Measurements from ENCODE around the gene ATOX1.

Gene ATOX1

GRCh38 chr5:151718153-151718552, 40.3 kb downstream of the ATOX1 start (continued):
- no peak for TF ChIP-seq ZNF777 (tag by site-specific recombination; IDR thresholded peaks at IDR 0.05; ENCODE audit: borderline replicate concordance)
- TF ChIP-seq ZNF157 (tag by site-specific recombination; IDR thresholded peaks at IDR 0.05) = no peak

DNA sequence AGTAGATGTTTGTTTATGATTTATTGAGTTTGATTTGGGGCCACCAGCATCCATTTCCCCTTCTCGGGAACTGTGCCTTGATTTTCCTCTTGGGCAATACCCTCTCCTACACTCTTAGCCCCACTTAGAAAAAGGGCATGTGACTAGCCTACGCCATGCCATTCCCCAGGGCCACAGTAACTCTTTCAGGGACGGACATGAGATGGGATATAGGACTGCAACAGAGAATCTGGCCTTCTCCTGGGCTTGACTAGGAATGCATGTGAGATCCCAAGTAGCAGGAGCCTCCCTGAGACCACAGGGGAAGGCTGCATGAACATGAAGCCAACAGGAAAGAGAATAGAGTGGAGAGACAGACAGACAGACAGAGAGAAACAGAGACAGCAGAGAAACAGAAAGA, 41.0 kb downstream of the ATOX1 start:
- ChIA-PET POLR2A (interaction anchor here (1.3 kb wide), 1 partner anchor 30 kb away, joined by 3 read pairs; the partner anchor contains the start of gene SPARC), CTCF (interaction anchor here (1.0 to 6.3 kb wide), 8 partner anchors 8 to 196 kb away, joined by 3 to 103 read pairs (median 8); partner anchors contain the start of gene SPARC)
- Histone ChIP-seq H3K9me3 (ENCODE audit: control insufficient read depth, insufficient read depth, low read depth, low read length) (no peaks in the 10 kb centered on the region), H3K4me3 (ENCODE audit: low read depth, low read length) (no peak overlapping the region), H3K4me1 (ENCODE audit: control insufficient read depth, insufficient read depth, low read length) (no peaks in the 10 kb centered on the region), H3K27ac (ENCODE audit: extremely low read depth, low read depth, low read length) (no peak overlapping the region), H3K36me3 (ENCODE audit: control insufficient read depth in 2 of 2, insufficient read depth in 1 of 2, low read length in 2 of 2) (no peaks in the 10 kb centered on the region)
- TF ChIP-seq ZNF776 (tag by site-specific recombination; IDR thresholded peaks at IDR 0.05; ENCODE audit: borderline replicate concordance) (no peak), ZSCAN30 (tag by site-specific recombination; IDR thresholded peaks at IDR 0.05) (no peak), ZNF560 (tag by site-specific recombination; IDR thresholded peaks at IDR 0.05; ENCODE audit: borderline replicate concordance) (no peak), ZNF660 (tag by site-specific recombination; IDR thresholded peaks at IDR 0.05) (no peak), RBAK (tag by site-specific recombination; IDR thresholded peaks at IDR 0.05) (no peak)

DNA sequence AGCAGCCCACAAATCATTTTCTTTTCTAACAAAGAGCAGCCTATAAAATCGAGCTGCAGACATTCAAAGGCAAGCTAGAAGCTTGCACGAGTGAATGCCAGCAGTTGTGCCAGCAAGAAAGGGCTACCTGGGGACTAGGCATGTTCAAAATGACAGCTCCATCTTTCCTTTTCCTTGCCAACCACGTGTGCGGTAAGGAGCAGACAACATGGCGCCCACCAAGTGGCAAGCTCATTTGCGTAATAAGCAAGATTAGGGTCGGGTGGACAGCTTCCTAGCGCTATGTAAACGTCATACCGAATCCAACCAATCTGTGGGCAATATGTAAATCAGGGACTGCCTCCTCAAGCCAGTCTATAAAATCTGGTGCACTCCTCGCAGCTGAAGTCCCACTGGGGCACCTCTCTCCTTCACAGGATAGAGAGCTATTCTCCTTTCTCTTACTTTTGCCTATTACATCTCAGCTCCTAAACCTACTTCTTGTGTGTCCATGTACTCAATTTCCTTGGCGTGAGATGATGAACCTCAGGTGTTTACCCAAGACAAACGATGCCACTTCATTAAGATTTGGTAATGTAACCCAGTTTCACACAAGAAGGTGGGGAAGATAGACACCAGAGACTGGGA, 49.2 kb downstream of the ATOX1 start:
- H3K9me3 ChIP-seq (ENCODE audit: control insufficient read depth, insufficient read depth, low read depth, low read length) = no peaks in the 10 kb centered on the region
- ChIA-PET POLR2A (interaction anchor here (0.6 to 1.1 kb wide), 2 partner anchors 22 to 52 kb away, joined by 3 to 7 read pairs; partner anchors contain the start of gene SPARC), CTCF (interaction anchor here (0.7 to 1.6 kb wide), 6 partner anchors 9 to 262 kb away, joined by 3 to 5 read pairs (median 4); partner anchors contain the start of genes SLC36A1 and SPARC)
- TF ChIP-seq ZNF416 (tag by site-specific recombination; IDR thresholded peaks at IDR 0.05) (no peak), SETDB1 (IDR thresholded peaks at IDR 0.05; ENCODE audit: insufficient read length, low read length) (no peak), ZBTB17 (tag by site-specific recombination; IDR thresholded peaks at IDR 0.05) (no peak), ZNF792 (tag by site-specific recombination; IDR thresholded peaks at IDR 0.05) (no peak), ZNF514 (tag by site-specific recombination; IDR thresholded peaks at IDR 0.05) (no peak), ZNF16 (tag by site-specific recombination; IDR thresholded peaks at IDR 0.05; ENCODE audit: low read depth) (no peak), ZBTB48 (tag by site-specific recombination; IDR thresholded peaks at IDR 0.05) (no peak), ZNF274 (IDR thresholded peaks at IDR 0.05; ENCODE audit: low read length) (no peak), ZNF274 (tag by site-specific recombination; IDR thresholded peaks at IDR 0.05; ENCODE audit: borderline replicate concordance) (no peak), ZNF175 (tag by site-specific recombination; IDR thresholded peaks at IDR 0.05) (no peak), BCL11B (tag by site-specific recombination; IDR thresholded peaks at IDR 0.05; ENCODE audit: low read depth) (no peak), GLI2 (tag by site-specific recombination; IDR thresholded peaks at IDR 0.05; ENCODE audit: borderline replicate concordance, low read depth) (no peak), ZSCAN16 (tag by site-specific recombination; IDR thresholded peaks at IDR 0.05) (no peak), ZNF558 (tag by site-specific recombination; IDR thresholded peaks at IDR 0.05) (no peak), ZNF366 (tag by site-specific recombination; conservative IDR thresholded peaks at IDR 0.05) (no peak), SCRT2 (tag by site-specific recombination; IDR thresholded peaks at IDR 0.05) (no peak), HOXC10 (CRISPR knock-in tag; IDR thresholded peaks at IDR 0.05) (no peak), KLF7 (tag by site-specific recombination; IDR thresholded peaks at IDR 0.05; ENCODE audit: borderline replicate concordance) (no peak), ZNF629 (tag by site-specific recombination; IDR thresholded peaks at IDR 0.05) (no peak)
- TF ChIP-seq, protein P1, sequence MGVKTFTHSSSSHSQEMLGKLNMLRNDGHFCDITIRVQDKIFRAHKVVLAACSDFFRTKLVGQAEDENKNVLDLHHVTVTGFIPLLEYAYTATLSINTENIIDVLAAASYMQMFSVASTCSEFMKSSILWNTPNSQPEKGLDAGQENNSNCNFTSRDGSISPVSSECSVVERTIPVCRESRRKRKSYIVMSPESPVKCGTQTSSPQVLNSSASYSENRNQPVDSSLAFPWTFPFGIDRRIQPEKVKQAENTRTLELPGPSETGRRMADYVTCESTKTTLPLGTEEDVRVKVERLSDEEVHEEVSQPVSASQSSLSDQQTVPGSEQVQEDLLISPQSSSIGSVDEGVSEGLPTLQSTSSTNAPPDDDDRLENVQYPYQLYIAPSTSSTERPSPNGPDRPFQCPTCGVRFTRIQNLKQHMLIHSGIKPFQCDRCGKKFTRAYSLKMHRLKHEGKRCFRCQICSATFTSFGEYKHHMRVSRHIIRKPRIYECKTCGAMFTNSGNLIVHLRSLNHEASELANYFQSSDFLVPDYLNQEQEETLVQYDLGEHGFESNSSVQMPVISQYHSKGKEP (tag by site-specific recombination; IDR thresholded peaks at IDR 0.05) = no peak
- TF ChIP-seq, protein P2, sequence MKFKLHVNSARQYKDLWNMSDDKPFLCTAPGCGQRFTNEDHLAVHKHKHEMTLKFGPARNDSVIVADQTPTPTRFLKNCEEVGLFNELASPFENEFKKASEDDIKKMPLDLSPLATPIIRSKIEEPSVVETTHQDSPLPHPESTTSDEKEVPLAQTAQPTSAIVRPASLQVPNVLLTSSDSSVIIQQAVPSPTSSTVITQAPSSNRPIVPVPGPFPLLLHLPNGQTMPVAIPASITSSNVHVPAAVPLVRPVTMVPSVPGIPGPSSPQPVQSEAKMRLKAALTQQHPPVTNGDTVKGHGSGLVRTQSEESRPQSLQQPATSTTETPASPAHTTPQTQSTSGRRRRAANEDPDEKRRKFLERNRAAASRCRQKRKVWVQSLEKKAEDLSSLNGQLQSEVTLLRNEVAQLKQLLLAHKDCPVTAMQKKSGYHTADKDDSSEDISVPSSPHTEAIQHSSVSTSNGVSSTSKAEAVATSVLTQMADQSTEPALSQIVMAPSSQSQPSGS (tag by site-specific recombination; IDR thresholded peaks at IDR 0.05; ENCODE audit: low read depth) = no peak
- no peak overlapping the region for H3K27ac ChIP-seq (ENCODE audit: extremely low read depth, low read depth, low read length)
- no peaks in the 10 kb centered on the region for H3K4me1 ChIP-seq (ENCODE audit: control insufficient read depth, insufficient read depth, low read length)
- H3K36me3 ChIP-seq (ENCODE audit: control insufficient read depth in 2 of 2, insufficient read depth in 1 of 2, low read length in 2 of 2) = no peaks in the 10 kb centered on the region
- H3K4me3 ChIP-seq (ENCODE audit: low read depth, low read length) = no peak overlapping the region
